ENCODE data around the gene TMC1.
A peak's percentile ranks its signal among the peaks of the same experiment; 100 is the strongest.
"Not testable (repeated sequence)": the region's sequence is repeated elsewhere in the genome, so short reads cannot be mapped to it uniquely, and the experiment has no call there.

The TMC1 gene

DNA sequence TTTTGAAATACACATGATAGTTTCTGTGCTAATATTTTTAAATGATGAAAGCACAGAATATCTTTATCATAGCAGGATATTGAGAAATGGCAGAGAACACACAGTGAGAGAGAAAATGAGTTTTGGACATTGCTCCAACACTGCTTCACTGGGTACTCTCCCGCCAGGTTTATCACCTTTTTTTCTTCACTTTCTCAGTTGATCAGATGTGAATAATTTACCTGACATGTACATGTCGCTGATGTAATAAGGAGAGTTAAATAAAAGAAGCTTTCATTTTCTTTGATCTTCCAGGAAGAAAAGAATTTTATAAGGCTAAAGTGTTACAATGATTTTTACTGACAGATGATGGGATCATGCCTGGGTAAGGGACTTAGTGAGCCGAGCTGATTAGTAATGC is 297.0 kb downstream of the TMC1 start:
- DNase-seq (ENCODE audit: low spot score): no peak

DNA sequence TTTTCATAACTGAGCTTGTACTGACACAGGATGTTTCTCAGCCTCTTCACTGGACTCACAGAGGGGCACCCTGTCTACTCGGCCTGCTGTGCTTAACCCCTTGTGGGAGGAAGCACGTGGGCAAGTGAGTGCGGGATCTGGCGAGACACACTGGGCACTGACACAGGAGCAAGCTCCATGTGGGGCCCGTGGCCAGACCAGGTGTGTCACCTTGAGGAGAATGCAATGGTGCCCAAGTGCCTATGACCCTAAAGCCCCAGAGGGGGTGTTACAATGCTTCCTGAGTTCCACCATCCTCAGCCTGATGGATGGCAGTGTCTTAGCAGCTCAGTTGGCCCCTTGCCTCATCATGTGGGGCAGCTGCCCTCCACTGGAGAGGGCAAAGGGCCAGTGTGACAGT is 302.6 kb downstream of the TMC1 start:
- no peak for DNase-seq (ENCODE audit: low spot score)

DNA sequence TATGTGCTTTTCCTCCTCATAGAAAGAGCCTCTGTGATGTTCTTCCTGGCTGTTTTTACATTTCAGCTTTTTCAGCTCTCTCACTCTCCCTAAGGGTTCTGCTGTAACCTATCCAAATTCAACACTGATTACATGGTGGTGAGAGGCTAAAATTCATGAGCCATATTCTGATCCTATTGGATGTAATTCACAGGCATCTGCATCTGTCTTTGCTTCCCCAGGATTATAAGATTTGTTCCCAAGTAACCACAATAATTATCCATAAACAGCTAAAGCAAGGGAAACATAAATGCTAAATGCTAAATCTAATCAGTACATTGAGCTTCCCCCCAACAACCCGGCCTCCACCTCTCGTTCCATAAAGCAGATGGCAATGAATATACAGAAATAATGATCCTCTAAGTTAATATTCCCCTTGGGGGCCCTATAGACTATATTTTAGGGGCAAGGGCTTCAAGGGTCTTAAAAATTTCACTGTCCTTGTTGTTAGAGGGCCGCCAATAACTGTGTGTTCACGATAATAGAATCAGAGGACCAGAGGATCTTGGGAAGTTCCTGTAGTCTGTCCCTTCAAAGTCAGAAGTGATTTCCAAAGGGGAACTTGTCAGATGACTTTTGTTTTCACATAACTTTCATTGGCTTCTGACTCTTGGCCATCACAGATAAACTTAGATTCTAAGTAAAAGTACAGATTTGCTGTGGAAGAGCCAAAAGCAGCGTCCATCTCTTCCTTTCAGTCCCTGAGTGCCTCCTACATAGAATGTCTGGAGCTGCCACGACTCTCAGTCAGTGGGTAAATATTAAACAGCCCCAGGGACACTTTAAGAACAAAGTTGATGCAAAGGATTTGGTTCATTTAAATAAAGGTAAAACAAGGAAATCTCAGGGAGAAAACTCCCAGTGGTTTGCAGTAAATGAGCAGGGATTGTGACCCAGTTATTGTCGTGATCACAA is 305.9 kb downstream of the TMC1 start:
- DNase-seq (ENCODE audit: low spot score): no peak

DNA sequence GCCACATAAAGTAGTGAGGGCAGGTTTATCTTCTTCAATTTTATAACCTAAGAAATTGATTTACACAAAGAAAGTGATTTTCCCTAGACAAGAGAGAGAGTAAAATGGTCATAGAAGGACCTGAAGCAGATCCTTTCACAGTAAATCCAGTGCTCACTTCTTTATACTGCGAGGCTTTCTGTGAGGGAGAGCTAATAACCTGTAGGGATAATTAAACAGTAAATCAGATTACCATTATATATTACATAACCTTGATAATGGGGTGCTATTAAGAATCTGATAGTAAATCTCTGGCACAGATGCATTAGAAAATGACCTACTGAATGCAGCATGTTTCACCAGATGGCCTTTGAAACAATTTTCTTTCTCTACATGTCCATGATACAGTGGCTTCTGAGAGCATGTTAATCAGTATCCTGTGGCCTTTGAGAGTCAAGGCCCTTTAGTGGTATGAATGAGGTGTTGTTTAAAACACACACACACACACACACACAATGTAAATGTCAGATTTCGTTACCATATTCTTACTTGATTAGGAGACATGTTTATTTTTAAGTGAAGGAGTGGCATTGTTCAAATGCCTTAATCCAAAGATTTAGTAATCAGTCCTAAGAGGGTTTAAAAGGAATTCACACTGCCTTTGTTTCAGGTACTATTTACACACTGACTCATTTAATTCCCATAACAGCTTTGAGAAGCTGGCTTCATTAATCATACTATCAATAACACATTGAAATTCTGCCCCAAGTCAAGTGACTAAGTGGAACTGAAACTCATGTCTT is 306.7 kb downstream of the TMC1 start:
- DNase-seq (ENCODE audit: low spot score): no peak

DNA sequence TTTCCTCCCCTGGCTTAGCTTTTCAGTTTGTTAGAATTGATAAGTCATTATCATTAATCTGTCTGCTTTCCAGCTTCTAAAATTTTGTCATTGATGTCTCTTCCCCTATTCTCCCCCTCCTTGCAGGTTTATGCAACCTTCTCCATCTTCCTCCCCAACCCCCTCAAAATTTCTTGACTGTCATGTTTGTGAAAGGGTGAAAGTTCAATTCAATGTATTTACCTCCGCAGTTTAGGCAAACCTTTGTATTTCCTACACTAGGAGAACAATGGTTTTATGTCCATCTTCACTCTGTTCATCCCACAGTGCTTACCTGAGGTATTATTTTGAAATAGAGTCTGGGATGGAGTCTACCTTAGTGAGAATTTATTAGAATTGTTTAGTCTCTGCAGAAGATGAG is 313.6 kb downstream of the TMC1 start:
- no peak for DNase-seq (ENCODE audit: low spot score)

DNA sequence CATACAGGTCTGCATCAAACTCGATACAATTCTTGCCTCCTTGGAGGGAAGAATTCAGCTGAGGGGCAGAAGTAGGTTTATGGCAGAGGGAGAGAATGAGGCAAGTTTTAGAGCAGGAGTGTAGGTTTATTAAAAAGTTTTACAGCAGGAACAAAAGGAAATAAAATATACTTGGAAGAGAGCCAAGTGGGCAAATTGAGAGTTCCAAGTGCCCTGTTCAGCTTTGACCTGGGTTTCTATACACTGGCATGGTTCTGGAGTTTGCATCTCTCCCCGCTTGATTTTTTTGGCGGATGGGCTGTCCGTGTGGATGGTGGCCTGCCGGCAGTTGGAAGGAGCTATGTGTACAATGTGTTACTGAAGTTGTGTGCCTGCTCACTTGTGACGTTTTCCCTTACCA is 315.4 kb downstream of the TMC1 start:
- DNase-seq (ENCODE audit: low spot score): no peak

DNA sequence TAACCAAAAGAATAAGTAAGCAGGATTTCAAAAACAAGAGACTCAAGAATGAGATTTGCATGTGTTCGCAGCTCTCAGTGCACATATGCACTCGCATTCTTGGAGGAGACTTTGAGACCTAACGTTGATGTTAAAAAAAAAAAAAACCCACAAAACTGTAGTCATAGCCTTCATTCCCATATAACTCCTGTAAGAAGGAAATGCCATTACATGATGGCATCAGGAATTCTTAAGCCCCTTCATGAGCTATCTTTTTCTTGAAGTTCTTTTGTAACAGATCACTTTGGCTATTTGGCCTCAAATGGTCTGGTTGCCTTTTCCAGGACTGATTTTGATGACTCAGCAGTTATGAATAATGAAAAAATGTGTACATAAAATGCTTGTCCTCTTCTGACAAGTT is 317.7 kb downstream of the TMC1 start:
- DNase-seq (ENCODE audit: low spot score): no peak

DNA sequence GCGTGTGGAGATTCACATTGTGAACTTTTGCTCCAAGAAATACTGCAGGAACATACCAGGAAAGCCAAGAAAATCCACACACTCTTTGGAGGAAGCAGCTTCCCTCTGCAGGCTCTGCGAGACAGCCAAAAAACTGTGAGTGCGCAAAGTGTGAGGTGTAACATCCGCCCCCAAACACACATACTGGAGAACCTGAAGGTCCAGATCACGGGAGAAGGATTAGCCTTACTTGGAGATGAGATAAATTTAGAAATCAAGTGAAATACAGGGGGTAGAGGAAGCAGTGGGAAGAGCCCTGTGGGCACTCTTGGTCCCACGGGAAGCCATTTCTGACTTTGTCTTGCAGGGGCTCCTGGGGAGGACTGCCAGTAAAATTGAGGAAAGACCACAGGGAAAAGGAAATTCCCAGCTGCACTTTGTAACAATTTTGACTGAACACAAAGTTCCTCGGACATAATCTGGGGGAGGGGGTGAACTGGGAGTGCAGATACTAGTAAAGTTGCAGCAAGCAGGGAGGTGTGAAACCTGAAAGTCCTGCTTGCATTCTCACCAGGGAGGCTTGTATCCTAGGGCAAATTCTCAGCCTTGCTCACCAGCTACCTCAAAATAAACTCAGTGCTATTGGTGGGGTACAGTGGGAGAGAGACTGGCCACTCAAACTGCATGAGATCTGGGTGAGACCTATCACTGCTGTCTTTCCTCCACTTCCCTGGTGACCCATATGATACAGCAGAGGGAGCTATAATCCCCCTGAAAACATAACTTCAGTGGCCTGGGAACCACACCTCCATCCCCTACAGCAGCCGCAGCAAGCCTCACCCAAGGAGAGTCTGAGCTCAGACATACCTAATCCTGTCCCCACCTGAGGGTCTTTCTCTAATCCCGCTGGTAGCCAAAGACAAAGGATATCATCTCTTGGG is 322.4 kb downstream of the TMC1 start:
- DNase-seq (ENCODE audit: low spot score): no peak

DNA sequence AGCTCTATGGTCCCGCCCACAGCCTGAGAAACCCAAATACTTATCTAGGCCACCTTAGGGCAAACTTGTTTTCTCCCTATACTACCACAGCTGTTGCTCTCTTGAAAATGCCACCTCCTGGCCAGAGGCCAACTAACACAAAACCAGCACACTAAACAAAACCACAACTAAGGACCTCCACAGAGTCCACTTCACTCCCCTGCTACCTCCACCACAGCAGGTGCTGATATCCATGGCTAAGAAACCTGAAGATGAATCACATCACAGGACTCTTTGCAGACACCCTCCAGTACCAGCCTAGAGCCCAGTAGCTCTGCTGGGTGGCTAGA is 323.0 kb downstream of the TMC1 start:
- no peak for DNase-seq (ENCODE audit: low spot score)

DNA sequence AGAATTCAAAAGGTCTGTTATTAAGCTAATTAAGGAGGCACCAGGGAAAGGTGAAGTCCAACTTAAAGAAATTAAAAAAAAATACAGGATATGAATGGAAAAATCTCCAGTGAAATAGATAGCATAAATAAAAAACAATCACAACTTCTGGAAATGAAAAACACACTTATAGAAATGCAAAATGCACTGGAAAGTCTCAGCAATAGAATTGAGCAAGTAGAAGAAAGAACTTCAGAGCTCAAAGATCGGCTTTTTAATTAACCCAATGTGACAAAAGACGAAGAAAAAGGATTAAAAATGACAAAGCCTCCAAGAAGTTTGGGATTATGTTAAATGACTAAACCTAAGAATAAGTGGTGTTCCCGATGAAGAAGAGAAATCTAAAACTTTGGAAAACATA is 323.6 kb downstream of the TMC1 start:
- not testable (repeated sequence) for DNase-seq (ENCODE audit: low spot score)

DNA sequence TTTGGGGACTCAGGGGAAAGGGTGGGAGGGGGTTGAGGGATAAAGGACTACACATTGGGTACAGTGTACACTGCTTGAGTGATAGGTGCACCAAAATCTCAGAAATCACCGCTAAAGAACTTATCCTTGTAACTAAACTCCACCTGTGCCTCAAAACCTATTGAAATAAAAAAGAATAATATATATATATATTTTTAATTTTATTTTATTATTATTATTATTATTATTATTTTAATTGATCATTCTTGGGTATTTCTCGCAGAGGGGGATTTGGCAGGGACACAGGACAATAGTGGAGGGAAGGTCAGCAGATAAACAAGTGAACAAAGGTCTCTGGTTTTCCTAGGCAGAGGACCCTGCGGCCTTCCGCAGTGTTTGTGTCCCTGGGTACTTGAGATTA is 328.8 kb downstream of the TMC1 start:
- not testable (repeated sequence) for DNase-seq (ENCODE audit: low spot score)

DNA sequence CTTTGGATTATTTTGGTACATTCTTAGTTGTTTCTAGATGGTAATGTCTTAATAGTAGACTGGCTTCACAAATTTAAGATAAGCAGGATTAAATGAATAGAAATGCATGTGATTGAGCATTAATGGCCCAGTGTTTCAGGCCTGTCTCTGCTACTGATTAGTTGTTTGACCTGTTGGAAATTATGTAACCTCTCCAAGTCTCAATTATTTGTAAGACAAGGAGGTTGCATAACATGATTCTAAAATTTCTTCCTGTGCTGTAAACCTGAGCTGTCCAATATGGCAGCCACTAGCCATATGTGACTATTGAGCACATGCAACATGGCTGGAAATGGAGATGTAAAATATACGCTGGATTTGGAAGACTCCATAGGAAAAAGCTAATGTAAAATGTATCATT is 333.9 kb downstream of the TMC1 start:
- no peak for DNase-seq (ENCODE audit: low spot score)

DNA sequence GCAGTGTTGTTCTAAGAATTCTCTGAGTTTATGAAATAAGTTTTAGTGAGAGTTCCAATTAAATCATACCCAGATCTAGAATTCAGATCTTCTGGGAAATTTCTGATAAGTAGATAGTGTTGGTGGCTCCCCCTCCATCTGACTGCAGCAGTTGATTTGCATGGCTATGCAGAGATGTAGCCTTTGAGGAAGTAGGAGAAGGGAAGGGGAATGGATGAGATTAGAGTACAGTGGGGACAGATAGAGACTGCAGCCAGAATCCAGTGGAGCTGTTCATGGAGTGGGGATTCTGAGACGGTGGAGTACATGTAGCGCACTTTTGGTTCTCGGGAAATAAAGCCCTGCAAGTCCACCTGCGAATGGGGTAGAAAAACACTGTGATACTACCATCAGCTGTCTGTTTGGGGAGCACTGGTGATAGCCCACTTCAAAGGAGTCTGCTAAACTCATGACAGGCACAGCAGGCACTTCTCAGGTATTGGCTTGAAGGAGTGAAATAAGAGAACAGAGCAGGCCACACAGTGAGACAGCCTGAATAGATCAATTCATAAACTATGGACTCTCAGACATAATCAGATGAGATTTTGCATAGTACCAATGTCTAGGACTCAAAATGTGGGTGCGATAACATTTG is 334.6 kb downstream of the TMC1 start:
- no peak for DNase-seq (ENCODE audit: low spot score)

DNA sequence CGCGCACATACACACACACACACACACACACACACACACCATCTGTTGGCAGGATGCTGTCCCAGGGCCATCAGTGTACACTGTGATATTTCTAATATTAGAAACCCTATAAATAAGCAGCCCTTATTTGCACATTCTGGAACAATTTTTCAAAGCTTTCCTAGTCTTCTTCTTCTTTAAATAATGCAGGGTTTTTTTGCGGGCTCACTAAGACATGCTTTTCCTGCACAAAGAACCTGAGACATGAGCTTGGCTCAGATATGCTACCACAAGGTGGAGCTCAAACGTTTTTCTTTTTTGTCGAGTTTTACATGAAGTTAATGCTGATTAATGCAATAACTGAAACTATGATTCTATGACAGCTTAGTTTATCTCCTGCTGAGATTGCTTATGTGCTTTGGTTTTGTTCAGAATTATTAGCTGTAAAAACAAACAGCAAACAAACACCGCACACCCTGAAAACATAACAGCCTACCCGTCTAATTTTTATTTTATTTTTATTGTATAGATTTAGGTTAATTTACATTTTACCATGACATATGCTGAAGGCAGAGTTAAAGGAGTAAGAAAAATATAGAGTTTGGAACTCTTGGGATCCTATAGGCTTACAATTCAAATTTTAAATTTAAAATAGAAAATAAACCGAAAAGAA is 335.7 kb downstream of the TMC1 start:
- DNase-seq (ENCODE audit: low spot score): peak; percentile 67

DNA sequence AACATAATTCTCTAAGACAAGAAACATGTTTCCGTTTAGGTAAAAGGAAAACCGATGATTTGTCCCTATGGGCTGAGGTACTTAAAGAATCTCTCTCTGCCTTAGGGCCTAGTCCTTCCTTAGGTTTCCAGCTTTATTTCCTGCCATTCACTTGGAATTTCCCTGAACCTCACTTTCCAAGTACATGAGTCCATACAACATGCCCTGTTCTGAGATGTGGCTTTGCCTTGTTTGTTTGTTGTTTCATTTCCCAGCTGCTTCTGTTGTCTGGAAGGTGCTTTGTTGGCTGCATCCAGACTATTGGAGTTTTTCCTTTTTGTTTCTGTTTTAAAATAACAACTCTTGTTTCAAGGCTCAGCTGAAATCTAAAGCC is 336.2 kb downstream of the TMC1 start:
- DNase-seq (ENCODE audit: low spot score): no peak

DNA sequence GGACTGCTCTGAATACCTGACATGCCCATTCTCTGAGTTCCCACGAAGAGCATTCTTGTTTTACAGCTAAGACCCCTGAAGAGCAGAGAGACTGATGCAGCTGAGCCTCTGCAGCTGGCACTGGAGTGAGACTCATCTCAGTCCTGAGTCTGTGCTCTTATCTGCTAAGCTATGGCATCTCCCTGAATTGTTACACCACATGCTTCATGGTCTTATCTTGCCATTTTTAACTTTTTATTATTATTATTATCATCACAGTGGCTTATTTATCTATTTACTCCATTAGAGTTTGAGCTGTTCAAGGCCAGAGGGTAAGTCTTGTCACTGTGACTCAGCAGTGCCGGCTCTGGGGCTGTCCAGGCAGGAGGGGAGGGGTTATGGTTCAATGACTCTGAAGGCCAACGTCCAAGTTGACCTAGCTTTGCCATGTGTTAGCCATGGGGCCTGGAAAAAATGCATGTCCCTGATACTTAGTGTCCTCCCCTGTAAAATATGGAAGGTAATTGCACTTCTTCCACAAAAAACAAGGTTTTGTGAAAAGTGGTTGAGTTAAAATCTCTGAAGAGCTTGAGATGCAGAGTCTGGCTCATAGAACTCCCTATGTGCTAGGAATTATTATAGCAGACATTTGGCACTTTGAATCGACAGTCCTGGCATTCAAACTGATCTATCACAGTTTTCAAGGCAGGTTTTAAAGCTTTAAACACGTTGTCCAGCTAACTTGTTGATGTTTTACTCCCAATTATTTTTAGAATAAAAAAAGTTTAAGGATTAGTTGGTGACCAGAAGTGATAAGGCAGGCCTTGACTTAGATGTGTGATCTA is 336.9 kb downstream of the TMC1 start:
- peak; percentile 67 for DNase-seq (ENCODE audit: low spot score)

DNA sequence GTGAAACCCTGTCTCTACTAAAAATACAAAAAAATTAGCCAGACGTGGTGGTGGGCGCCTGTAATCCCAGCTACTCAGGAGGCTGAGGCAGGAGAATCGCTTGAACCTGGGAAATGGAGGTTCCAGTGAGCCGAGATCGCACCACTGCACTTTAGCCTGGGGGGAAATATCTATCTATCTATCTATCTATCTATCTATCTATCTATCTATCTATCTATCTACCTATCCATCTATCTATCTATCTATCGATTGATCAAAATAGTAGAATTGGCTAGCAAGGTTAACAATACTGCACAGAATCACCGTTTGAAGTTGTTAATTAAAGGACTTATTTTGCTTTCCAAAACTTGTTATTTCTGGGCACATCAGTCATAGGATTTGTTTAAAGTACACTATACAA is 341.4 kb downstream of the TMC1 start:
- DNase-seq (ENCODE audit: low spot score): not testable (repeated sequence)

DNA sequence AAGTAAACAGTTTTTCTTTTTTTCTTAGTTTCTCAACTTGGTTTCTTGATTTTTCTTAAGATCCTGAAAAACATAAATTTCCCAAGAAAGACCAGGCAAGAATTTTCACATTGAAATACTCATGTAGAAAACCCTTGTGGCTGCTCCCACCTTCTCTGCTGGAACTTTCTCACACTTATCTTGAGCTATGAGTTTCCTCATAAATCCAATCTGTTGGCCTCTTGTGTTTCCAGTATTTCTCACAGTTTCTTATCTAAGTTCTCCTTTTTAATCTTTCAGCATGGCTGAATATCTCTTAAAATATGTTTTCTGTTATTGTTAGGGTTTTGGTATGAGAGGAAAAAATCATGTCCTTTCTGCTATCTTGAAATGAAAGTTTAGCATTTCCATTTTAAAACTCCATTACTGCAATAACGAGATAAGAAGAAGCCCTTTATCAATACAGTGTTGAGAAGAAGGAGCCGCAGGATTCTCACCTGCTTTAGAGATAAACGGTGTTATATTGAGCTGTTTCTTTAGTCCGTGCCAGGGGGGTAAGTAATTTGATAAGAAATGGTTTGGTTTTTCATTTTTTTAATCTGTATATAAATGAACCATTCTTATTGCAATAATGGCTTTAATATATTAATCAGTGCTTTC is 342.2 kb downstream of the TMC1 start:
- DNase-seq (ENCODE audit: low spot score): no peak

DNA sequence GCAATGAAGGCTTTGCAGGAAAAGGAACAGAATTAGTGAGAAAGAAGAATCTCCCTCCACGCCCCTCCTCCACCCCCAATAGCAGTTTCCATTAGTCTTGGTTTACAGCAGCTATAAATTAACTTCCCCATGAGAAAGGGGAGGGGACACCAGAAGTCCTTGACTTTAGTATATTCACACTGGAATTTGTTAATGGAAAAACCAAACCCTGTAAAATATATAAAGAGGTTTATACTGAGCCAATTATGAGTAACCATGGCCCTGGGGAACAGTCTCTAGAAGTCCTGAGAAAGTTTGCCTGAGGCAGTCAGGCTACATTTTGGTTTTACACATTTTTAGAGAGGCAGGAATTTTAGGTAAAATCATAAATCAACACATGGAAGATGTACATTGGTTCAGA is 342.9 kb downstream of the TMC1 start:
- DNase-seq (ENCODE audit: low spot score): no peak

DNA sequence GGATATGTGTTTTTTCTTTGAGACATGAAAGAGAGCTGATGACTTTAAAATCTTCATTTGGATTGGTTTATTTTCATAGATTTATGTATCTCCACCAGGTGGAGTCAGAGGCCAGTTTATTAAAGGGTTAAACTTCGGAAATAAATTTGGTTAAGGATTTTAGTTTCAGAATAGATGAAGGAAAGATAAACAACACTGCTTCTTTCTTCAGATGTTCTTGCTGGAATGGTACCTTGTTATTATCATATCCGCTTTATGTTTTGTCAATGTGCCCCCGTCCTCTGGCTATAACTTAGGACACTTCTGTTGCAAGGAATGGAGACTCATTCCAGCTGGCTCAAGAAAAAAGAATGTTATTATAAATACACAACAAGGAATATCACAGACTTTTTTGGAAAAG is 350.3 kb downstream of the TMC1 start:
- peak; percentile 21 for DNase-seq (ENCODE audit: low spot score)
